Endothelial cell of umbilical vein (primary cell): ENCODE results near the gene WDR76. TPM values are rescaled to one million over a fixed set of nuclear protein-coding genes. Genes with fewer than 3 reads are reported as not detected.
"Not testable (repeated sequence)": the region's sequence is repeated elsewhere in the genome, so short reads cannot be mapped to it uniquely, and the experiment has no call there.

Source experiments
- BruUV-seq: library from RNA; stranded (reverse); fragments of 400-500 nt; replicated peaks from 2 replicates; lab custom pipeline; 2021; lab: Mats Ljungman, UMichigan
- CTCF ChIA-PET: fragments of 300-600, 350-600 bp; sonication (Branson Sonifier 250); formaldehyde crosslinking; loops from one replicate; lab custom pipeline; 2021; ENCODE audit warnings: antibody characterized with exemption, inconsistent platforms; lab: Charles Lee
- POLR2A ChIA-PET: fragments of 300-600, 350-600 bp; sonication (Branson Sonifier 250); formaldehyde crosslinking; loops from one replicate; lab custom pipeline; 2021; ENCODE audit warnings: antibody characterized with exemption, inconsistent platforms; lab: Charles Lee
- DNase-seq: peaks from one replicate; pipeline ENCODE4 v3.0.0-alpha.2; 2011; ENCODE audit warnings: low read depth, low spot score
- FAIRE-seq: peaks from 2 replicates; lab custom pipeline; 2011; peaks lifted over from hg19 to GRCh38; lab: Jason Lieb, UNC
- H2AFZ ChIP-seq: 2 replicates; pipeline ENCODE4 v1.6.0; 2012; ENCODE audit warnings: low read depth, low read length, control low read depth, inconsistent platforms
- H3K27ac ChIP-seq: 2 replicates; pipeline ENCODE4 v1.5.1; 2011; ENCODE audit warnings: low read depth, mild to moderate bottlenecking, control low read depth, low read length, moderate library complexity; ENCODE audit not compliant: insufficient read depth
- H3K27me3 ChIP-seq, 2 experiments: 2 replicates each; pipeline versions ENCODE4 v1.6.0 to v1.6.1; 2011; ENCODE audit warnings: low read length in 2 of 2, mixed read lengths in 1 of 2; ENCODE audit not compliant: control insufficient read depth in 2 of 2, insufficient read depth in 2 of 2
- H3K36me3 ChIP-seq, 2 experiments: 2 replicates in 1 of 2; 3 replicates in 1 of 2; pipeline ENCODE4 v1.5.1; 2011; ENCODE audit warnings: low read length in 2 of 2, mild to moderate bottlenecking in 1 of 2, moderate library complexity in 1 of 2; ENCODE audit not compliant: control insufficient read depth in 2 of 2, insufficient read depth in 2 of 2; ENCODE audit errors: extremely low read depth in 1 of 2
- H3K4me1 ChIP-seq: 3 replicates; pipeline ENCODE4 v1.5.1; 2011; ENCODE audit warnings: mild to moderate bottlenecking, low read length; ENCODE audit not compliant: control insufficient read depth, insufficient read depth; ENCODE audit errors: extremely low read depth
- H3K4me2 ChIP-seq: 2 replicates; pipeline ENCODE4 v1.6.1; 2011; ENCODE audit warnings: low read length, control low read depth, mixed read lengths; ENCODE audit not compliant: insufficient read depth
- H3K4me3 ChIP-seq, 3 experiments: fragments of 200-600 bp in 1 of 3; sonication (generic), shearing (Covaris generic) in 1 of 3; replicated peaks in 1 of 3; 2 replicates each; pipeline ENCODE4 v1.5.1; 2011 to 2016; ENCODE audit warnings: control low read depth in 3 of 3, low read length in 3 of 3, mild to moderate bottlenecking in 2 of 3, inconsistent platforms in 1 of 3, low read depth in 1 of 3, moderate library complexity in 1 of 3; ENCODE audit not compliant: insufficient read depth in 1 of 3
- H3K79me2 ChIP-seq: 2 replicates; pipeline ENCODE4 v1.6.0; 2012; ENCODE audit warnings: low read length, inconsistent platforms; ENCODE audit not compliant: control insufficient read depth, insufficient read depth
- H3K9ac ChIP-seq: replicated peaks from 2 replicates; pipeline ENCODE3; 2011; ENCODE audit warnings: low read length, control low read depth; ENCODE audit not compliant: insufficient read depth; ENCODE audit errors: extremely low read depth
- H3K9me1 ChIP-seq: replicated peaks from 3 replicates; pipeline ENCODE4 v1.6.0; 2011; ENCODE audit warnings: mild to moderate bottlenecking, low read length; ENCODE audit not compliant: control insufficient read depth, insufficient read depth; ENCODE audit errors: extremely low read depth
- H3K9me3 ChIP-seq: replicated peaks from 2 replicates; pipeline ENCODE4 v1.5.1; 2012; ENCODE audit warnings: low read length, inconsistent platforms; ENCODE audit not compliant: control insufficient read depth, insufficient read depth
- H4K20me1 ChIP-seq: replicated peaks from 2 replicates; pipeline ENCODE3; 2011; ENCODE audit warnings: mild to moderate bottlenecking, low read length; ENCODE audit not compliant: control insufficient read depth, insufficient read depth; ENCODE audit errors: extremely low read depth
- FOS ChIP-seq: IDR thresholded peaks from 2 replicates; pipeline ENCODE4 v1.6.1; 2011; ENCODE audit warnings: mild to moderate bottlenecking, low read length, moderate library complexity, borderline replicate concordance; ENCODE audit not compliant: insufficient read depth
- JUN ChIP-seq: IDR thresholded peaks from 2 replicates; pipeline ENCODE4 v1.6.1; 2011; ENCODE audit warnings: borderline replicate concordance, low read depth; ENCODE audit not compliant: insufficient read length, insufficient read depth
- MAX ChIP-seq: IDR thresholded peaks from 2 replicates; pipeline ENCODE4 v1.6.1; 2011; ENCODE audit not compliant: insufficient read depth, insufficient read length
- MYC ChIP-seq: IDR thresholded peaks from one replicate; pipeline ENCODE4 v1.6.1; 2011; ENCODE audit warnings: mild to moderate bottlenecking, low read depth, low read length
- POLR2AphosphoS5 ChIP-seq: IDR thresholded peaks from 2 replicates; pipeline ENCODE4 v1.6.1; 2012; ENCODE audit warnings: low read depth, mild to moderate bottlenecking, control low read depth, low read length, moderate library complexity; ENCODE audit not compliant: insufficient read depth
- dilution Hi-C: fragments of 300-500 bp; cut with MboI; formaldehyde crosslinking; loops from one replicate; pipeline ENCODE4 v1.15.0; 2019; ENCODE audit warnings: low sequenced_read_pairs; ENCODE audit not compliant: extremely low pct_ligation_motif_present
- intact Hi-C: fragments of 100-400 bp; cut with micrococcal nuclease; formaldehyde crosslinking; loops from one replicate; pipeline ENCODE4 v1.10.0; 2022
- polyA plus RNA-seq, 4 experiments: library from polyadenylated mRNA; depleted of rRNA in 3 of 4; stranded (reverse) in 3 of 4; unstranded in 1 of 4; fragments of >200 nt; gene quantifications; 2 replicates each; pipeline versions ENCODE4 v1.2.1 to v1.2.3, GENCODE V29; 2011 to 2012; ENCODE audit warnings: missing spikeins in 1 of 4
- total RNA-seq: library from RNA; stranded (reverse); gene quantifications from 2 replicates; pipeline ENCODE4 v1.2.3, GENCODE V29; 2021

WDR76 gene
- total and polyA plus RNA-seq, 2 donors (not counting 3 experiments of a cell fraction or from before 2014, with no cell fraction given), result 3.1 to 25.2 TPM

GRCh38 chr15:43808435-43808950 lies 18.3 kb upstream of the WDR76 start:
- H3K9ac ChIP-seq, result no peak overlapping the region
- H4K20me1 ChIP-seq, result no peaks in the 10 kb centered on the region
- no peak overlapping the region for H3K27ac ChIP-seq
- H3K36me3 ChIP-seq, result peaks cover 26 to 36% of the 10 kb centered on the region in 2 experiments
- FAIRE-seq (no peak), DNase-seq (no peak)
- no peak overlapping the region for H3K4me2 ChIP-seq
- no peak overlapping the region for H2AFZ ChIP-seq
- no peaks in the 10 kb centered on the region for H3K4me1 ChIP-seq
- intact Hi-C loops (no loop called here), dilution Hi-C loops (no loop called here)
- H3K9me1 ChIP-seq, result no peaks in the 10 kb centered on the region
- H3K27me3 ChIP-seq, result no peaks in the 10 kb centered on the region
- H3K79me2 ChIP-seq, result no peaks in the 10 kb centered on the region
- BruUV-seq, result no TSS peak
- TF ChIP-seq FOS (no peak), JUN (no peak), MAX (no peak)
- ChIA-PET CTCF (interaction anchor here (1.7 kb wide), 1 partner anchor 8 kb away, joined by 4 read pairs; the partner anchor contains the start of gene HYPK), POLR2A (no interaction called here)
- no peak overlapping the region for H3K4me3 ChIP-seq
- no peaks in the 10 kb centered on the region for H3K9me3 ChIP-seq

DNA sequence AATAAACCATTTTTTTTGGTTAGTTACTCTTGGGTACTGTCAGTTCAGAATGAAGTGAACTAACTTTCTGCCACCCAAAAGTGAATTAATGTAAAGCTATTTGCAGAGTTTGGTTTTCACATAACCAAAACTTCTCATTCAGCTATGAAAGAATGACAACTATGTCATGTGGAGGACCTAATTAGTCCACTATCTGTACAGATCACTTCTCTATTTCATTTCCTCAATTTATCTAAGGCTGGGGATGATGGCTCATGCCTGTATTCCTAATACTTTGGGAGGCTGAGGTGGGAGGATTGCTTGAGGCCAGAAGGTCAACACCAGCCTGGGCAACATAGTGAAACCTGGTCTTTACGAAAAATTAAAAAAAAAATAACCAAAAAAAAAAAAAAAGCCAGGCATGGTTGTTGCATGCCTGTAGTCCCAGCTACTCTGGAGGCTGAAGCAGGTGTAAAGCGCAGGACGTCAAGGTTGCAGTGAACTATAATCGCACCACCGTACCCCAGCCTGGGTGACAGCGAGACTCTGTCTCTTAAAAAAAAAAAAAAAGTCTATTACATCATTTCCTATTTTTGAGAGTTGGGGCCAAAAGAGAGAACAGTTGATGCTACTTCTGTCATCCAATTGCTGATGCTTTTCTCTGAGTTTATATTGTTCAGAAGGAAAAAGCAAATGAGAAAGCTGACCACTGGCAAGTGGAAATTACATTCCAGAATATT lies 17.7 kb upstream of the WDR76 start:
- Histone ChIP-seq H3K9me3 (no peaks in the 10 kb centered on the region), H3K9ac (no peak overlapping the region), H3K36me3 (peaks cover 30 to 37% of the 10 kb centered on the region in 2 experiments), H3K27ac (no peak overlapping the region), H3K27me3 (no peaks in the 10 kb centered on the region), H3K4me1 (no peaks in the 10 kb centered on the region), H4K20me1 (no peaks in the 10 kb centered on the region), H3K9me1 (no peaks in the 10 kb centered on the region), H2AFZ (no peak overlapping the region), H3K79me2 (no peaks in the 10 kb centered on the region), H3K4me2 (no peak overlapping the region), H3K4me3 (no peak overlapping the region)
- TF ChIP-seq MYC, result no peak
- TF ChIP-seq POLR2AphosphoS5, result no peak
- TF ChIP-seq JUN, result no peak
- dilution Hi-C loops, result no loop called here
- FAIRE-seq (no peak), DNase-seq (no peak)
- CTCF ChIA-PET, result interaction anchor here (1.7 kb wide), 1 partner anchor 8 kb away, joined by 4 read pairs; the partner anchor contains the start of gene HYPK
- intact Hi-C loops, result no loop called here
- POLR2A ChIA-PET, result interaction anchor here (0.7 kb wide), 1 partner anchor 16 kb away, joined by 4 read pairs; the partner anchor contains the start of gene MFAP1
- no TSS peak for BruUV-seq

GRCh38 chr15:43815064-43815463 lies 11.7 kb upstream of the WDR76 start:
- H3K27ac ChIP-seq, H4K20me1 ChIP-seq, H3K9ac ChIP-seq, H3K4me2 ChIP-seq, H3K27me3 ChIP-seq, CTCF ChIA-PET, BruUV-seq, H3K9me3 ChIP-seq, DNase-seq, POLR2A ChIA-PET, intact Hi-C loops, FAIRE-seq, dilution Hi-C loops, H3K9me1 ChIP-seq, H3K4me1 ChIP-seq, H3K4me3 ChIP-seq, H2AFZ ChIP-seq: not testable (repeated sequence)
- Histone ChIP-seq H3K36me3 (peaks cover 23 to 24% of the 10 kb centered on the region in 2 experiments), H3K79me2 (peaks cover 21% of the 10 kb centered on the region)
